NCI-H1092 treated with DMSO at 0.1 percent for 48 hours (cell line): ENCODE measurements around the gene TBL1Y.
"Not testable (repeated sequence)": the region's sequence is repeated elsewhere in the genome, so short reads cannot be mapped to it uniquely, and the experiment has no call there.

ENCODE experiments used
- DNase-seq: peaks from one replicate; lab custom pipeline; 2025; lab: John Stamatoyannopoulos, UW

TBL1Y gene

DNA sequence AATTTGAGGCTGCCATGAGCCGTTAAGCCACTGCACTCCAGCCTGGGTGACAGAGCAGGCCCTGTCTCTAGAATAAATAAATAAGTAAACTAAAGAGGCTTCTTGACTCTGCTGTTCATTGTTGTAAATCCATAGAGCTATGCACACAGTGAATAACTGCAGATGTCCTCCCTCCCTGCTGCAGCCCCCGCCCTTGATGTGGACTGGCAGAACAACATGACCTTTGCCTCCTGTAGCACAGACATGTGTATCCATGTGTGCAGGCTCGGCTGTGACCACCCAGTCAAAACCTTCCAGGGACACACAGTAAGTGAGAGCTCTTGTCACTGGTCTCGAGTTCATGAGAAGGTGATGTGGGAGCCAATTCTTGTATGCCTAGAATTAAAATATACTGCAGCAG, 170.1 kb downstream of the TBL1Y start:
- not testable (repeated sequence) for DNase-seq

GRCh38 chrY:7085606-7086005, 175.1 kb downstream of the TBL1Y start:
- DNase-seq: peak; percentile 16

DNA sequence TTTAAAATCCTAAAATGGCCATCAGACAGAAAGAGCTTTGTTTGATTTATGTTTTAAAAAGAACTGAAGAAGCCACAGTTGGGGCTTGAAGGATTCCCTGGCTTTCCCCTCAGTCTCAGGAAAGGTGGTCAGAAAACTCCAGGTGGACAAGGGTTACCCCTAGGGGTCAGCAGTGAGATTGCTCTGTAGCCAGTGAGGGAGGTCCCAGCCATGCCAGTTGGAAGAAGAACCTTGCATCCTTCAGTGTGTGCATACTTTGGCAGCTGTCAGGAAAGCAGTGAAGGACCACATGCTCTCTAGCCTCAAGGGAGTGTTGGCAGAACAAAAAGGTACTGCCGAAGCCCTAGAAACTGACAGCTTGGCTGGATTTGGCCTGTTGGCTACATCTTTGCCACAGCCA, 182.3 kb downstream of the TBL1Y start:
- DNase-seq: no peak

DNA sequence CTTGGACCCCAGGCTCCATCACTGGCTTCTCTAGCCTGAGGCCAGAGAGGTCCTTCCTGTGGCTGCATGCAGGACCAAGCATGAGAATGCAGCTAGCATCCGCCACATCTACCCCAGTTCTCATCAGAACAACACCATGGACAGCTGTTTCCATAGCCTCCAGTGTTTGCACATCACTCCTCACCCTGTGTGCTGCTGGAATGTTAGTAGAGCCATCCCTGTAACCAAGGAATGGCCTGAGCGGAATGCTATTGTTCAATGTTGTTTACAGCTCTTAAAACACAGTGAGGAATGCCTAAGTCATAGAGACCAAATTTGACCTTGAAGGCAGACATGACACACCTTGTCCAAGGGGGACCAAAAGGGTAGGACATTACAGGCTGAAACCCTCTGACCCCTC, 183.9 kb downstream of the TBL1Y start:
- DNase-seq: no peak

DNA sequence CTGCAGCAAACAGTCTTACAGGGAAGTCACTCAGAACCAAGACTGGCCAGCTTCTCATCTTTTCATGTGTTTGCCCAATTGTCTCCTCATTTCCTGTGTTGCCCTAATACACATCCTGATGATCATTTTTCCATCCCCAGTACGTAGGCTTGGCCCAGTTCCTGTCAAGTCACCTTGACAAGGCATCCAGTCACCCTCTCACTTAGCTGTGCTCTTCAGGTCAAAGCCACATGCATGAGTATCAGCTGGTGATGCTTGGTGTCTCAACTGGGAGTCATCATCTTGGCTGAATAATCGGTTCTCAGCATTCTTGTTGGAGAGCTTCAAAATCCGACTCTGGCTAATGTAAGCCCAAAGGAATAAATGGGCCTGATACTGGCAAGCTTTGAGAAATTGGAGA, 186.5 kb downstream of the TBL1Y start:
- DNase-seq: no peak

DNA sequence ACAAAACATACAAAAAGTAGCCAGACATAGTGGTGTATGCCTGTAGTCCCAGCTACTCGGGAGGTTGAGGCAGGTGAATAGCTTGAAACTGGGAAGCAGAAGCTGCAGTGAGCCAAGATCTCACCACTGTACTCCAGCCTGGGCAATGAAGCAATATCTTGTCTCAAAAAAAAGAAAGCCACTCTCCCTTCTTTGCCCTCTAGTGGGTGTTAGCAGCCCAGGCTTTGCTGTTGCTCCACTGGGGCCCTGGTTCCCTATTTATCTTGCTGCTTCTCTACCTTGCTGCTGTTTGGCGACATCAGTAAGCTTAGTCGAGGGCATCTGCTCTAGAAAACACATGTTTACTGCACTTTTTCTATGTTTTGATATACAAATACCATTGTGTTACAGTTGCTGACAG, 189.2 kb downstream of the TBL1Y start:
- DNase-seq: no peak

- no peak for DNase-seq
These were observed 192.2 kb downstream of the TBL1Y start for GRCh38 chrY:7102680-7103079.

GRCh38 chrY:7107179-7107578, 196.7 kb downstream of the TBL1Y start:
- DNase-seq: no peak

- no peak for DNase-seq
These were observed 199.6 kb downstream of the TBL1Y start for GRCh38 chrY:7110086-7110485.

- DNase-seq: no peak
These were observed 205.4 kb downstream of the TBL1Y start for GRCh38 chrY:7115871-7116270.

DNA sequence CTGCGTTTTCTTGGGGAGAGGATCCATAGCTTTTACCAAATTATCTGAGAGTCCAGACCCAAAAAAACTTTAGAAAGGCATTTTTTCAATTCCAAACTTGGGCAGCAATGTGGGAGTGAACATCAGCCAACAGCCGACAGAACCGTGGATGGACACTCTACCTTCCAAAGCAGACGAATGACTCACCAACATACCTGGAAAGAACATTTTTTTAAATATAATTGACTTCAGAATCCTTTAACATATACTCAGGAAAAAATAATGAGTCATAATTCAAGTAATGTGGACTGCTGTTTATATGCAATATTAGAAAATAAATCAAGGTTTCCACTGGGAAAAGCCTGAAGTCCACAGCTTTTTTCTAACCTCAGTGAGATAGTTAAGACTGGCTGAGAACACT, 211.7 kb downstream of the TBL1Y start:
- no peak for DNase-seq

GRCh38 chrY:7125136-7126056, 214.9 kb downstream of the TBL1Y start:
- no peak for DNase-seq

- DNase-seq: no peak
These were observed 217.7 kb downstream of the TBL1Y start for GRCh38 chrY:7128211-7128610.
